Measurements from ENCODE around the gene ANO7.
A peak's percentile ranks its signal among the peaks of the same experiment; 100 is the strongest.

The ANO7 gene

DNA sequence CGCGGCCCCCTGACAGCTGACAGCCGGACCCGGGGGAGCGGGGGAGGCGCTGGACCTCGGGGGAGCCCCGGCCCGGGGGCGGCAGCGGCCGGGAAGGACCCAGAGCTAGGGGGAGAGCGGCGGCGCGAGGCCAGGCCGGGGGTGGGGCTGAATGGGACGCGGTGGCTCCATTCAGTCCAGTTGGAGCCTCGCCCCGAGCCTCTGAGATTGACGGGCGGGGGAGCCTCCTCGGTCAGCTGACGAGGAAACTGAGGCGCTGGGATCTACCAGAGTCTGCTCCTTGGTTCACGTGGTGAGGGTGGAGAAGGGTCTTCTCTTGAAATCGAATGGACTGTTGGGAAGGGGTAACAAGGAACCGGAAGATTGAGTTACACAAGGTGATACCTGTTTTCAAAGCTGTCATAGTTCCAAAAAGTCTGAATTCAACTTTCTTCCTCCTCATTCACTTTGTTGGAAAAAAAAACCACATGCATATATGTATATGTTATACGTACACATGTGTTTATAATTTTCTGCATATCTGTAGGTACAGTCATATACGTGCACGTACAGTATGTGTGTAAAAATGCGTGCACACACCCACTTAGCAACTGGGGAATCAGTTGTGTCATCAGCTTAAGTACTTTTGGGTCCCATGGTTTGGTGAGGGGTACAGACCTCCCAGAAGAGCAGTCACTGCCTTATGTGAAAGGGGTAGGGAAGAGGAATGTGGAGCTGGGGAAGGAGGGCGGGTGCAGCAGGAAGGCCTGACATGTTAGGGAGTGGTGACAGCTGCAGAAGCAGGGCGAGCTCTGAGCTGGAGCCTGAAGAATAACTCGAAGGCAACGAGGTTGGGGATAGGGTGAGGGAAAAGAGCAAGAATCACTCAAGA, 37.6 kb upstream of the ANO7 start:
- Histone ChIP-seq H3K27me3 (replicated peaks; ENCODE audit: insufficient read depth, low read length) (no peaks in the 10 kb centered on the region), H3K4me1 (ENCODE audit: low read length) (peaks cover 14% of the 10 kb centered on the region), H3K4me3 (ENCODE audit: low read length) (peak overlapping the region; percentile 92), H3K9ac (ENCODE audit: low read length) (peak overlapping the region; percentile 79), H3K9me3 (replicated peaks; ENCODE audit: insufficient read depth, low read length) (no peaks in the 10 kb centered on the region), H3K9me2 (replicated peaks; ENCODE audit: insufficient read depth, low read length) (no peaks in the 10 kb centered on the region), H3F3A (ENCODE audit: insufficient read depth, low read length) (0 out of 2 replicates have a peak, but pooled peaks cover 4% of the 10 kb centered on the region), H3K79me2 (ENCODE audit: low read length) (peaks cover 40% of the 10 kb centered on the region), H3K36me3 (replicated peaks; ENCODE audit: insufficient read depth, low read length) (no peaks in the 10 kb centered on the region), H3K4me2 (ENCODE audit: low read depth, low read length) (peak overlapping the region; percentile 90), H2AFZ (ENCODE audit: low read length) (peak overlapping the region; percentile 78), H4K20me1 (ENCODE audit: insufficient read depth, low read length) (no peaks in the 10 kb centered on the region), H3K27ac (ENCODE audit: low read length) (no peak overlapping the region)
- peak; percentile 7 for DNase-seq
- TF ChIP-seq CTCF (IDR thresholded peaks at IDR 0.05; ENCODE audit: low read length): no peak
- no peak for TF ChIP-seq EZH2phosphoT487 (IDR thresholded peaks at IDR 0.05; ENCODE audit: low read length)
- no peak for TF ChIP-seq EZH2 (optimal IDR thresholded peaks at IDR 0.05; ENCODE audit: low read depth, low read length)

- Histone ChIP-seq H3K27me3 (replicated peaks; ENCODE audit: insufficient read depth, low read length) (no peaks in the 10 kb centered on the region), H3K36me3 (replicated peaks; ENCODE audit: insufficient read depth, low read length) (no peaks in the 10 kb centered on the region), H3F3A (ENCODE audit: insufficient read depth, low read length) (0 out of 2 replicates have a peak, but pooled peaks cover 4% of the 10 kb centered on the region), H3K9ac (ENCODE audit: low read length) (no peak overlapping the region), H3K9me3 (replicated peaks; ENCODE audit: insufficient read depth, low read length) (no peaks in the 10 kb centered on the region), H3K79me2 (ENCODE audit: low read length) (peaks cover 40% of the 10 kb centered on the region), H3K9me2 (replicated peaks; ENCODE audit: insufficient read depth, low read length) (no peaks in the 10 kb centered on the region), H3K4me2 (ENCODE audit: low read depth, low read length) (no peak overlapping the region), H3K27ac (ENCODE audit: low read length) (no peak overlapping the region), H3K4me3 (ENCODE audit: low read length) (no peak overlapping the region), H4K20me1 (ENCODE audit: insufficient read depth, low read length) (no peaks in the 10 kb centered on the region), H3K4me1 (ENCODE audit: low read length) (peaks cover 14% of the 10 kb centered on the region), H2AFZ (ENCODE audit: low read length) (no peak overlapping the region)
- no peak for TF ChIP-seq EZH2 (optimal IDR thresholded peaks at IDR 0.05; ENCODE audit: low read depth, low read length)
- TF ChIP-seq CTCF (IDR thresholded peaks at IDR 0.05; ENCODE audit: low read length): no peak
- no peak for TF ChIP-seq EZH2phosphoT487 (IDR thresholded peaks at IDR 0.05; ENCODE audit: low read length)
- DNase-seq: no peak
Observed at GRCh38 chr2:241151934-241152660, 36.4 kb upstream of the ANO7 start.

GRCh38 chr2:241153616-241154015, 34.9 kb upstream of the ANO7 start:
- peaks cover 33% of the 10 kb centered on the region for H3K79me2 ChIP-seq (ENCODE audit: low read length)
- no peak overlapping the region for H3K27ac ChIP-seq (ENCODE audit: low read length)
- no peaks in the 10 kb centered on the region for H3K9me2 ChIP-seq (replicated peaks; ENCODE audit: insufficient read depth, low read length)
- no peaks in the 10 kb centered on the region for H3K36me3 ChIP-seq (replicated peaks; ENCODE audit: insufficient read depth, low read length)
- H3K27me3 ChIP-seq (replicated peaks; ENCODE audit: insufficient read depth, low read length): no peaks in the 10 kb centered on the region
- no peaks in the 10 kb centered on the region for H4K20me1 ChIP-seq (ENCODE audit: insufficient read depth, low read length)
- no peak for DNase-seq
- no peak for TF ChIP-seq EZH2phosphoT487 (IDR thresholded peaks at IDR 0.05; ENCODE audit: low read length)
- no peak for TF ChIP-seq EZH2 (optimal IDR thresholded peaks at IDR 0.05; ENCODE audit: low read depth, low read length)
- TF ChIP-seq CTCF (IDR thresholded peaks at IDR 0.05; ENCODE audit: low read length): no peak
- no peak overlapping the region for H2AFZ ChIP-seq (ENCODE audit: low read length)
- H3K4me1 ChIP-seq (ENCODE audit: low read length): peaks cover 8% of the 10 kb centered on the region
- 0 out of 2 replicates have a peak, but pooled peaks cover under 1% of the 10 kb centered on the region for H3F3A ChIP-seq (ENCODE audit: insufficient read depth, low read length)
- H3K4me2 ChIP-seq (ENCODE audit: low read depth, low read length): no peak overlapping the region
- no peak overlapping the region for H3K9ac ChIP-seq (ENCODE audit: low read length)
- no peaks in the 10 kb centered on the region for H3K9me3 ChIP-seq (replicated peaks; ENCODE audit: insufficient read depth, low read length)
- H3K4me3 ChIP-seq (ENCODE audit: low read length): no peak overlapping the region

Measured in MM.1S (cell line).